Activated CD8-positive, alpha-beta memory T cell treated with anti-CD3 and anti-CD28 coated beads, Interleukin-2, amount 50 U/mL, for 48 hours (primary cell): ENCODE results near the gene ARHGAP6.

ENCODE experiments used
- DNase-seq: peaks from one replicate; pipeline ENCODE4 v3.0.0-alpha.2; 2020

Gene ARHGAP6

GRCh38 chrX:11205796-11206195 lies 459.9 kb downstream of the ARHGAP6 start:
- no peak for DNase-seq

GRCh38 chrX:11197671-11198070 lies 468.0 kb downstream of the ARHGAP6 start:
- DNase-seq = no peak

- no peak for DNase-seq
These were observed 469.2 kb downstream of the ARHGAP6 start for GRCh38 chrX:11196476-11196875.

GRCh38 chrX:11193035-11193469 lies 472.7 kb downstream of the ARHGAP6 start:
- DNase-seq = no peak

- no peak for DNase-seq
These were observed 474.8 kb downstream of the ARHGAP6 start for GRCh38 chrX:11190745-11191510.

- DNase-seq = no peak
These were observed 476.6 kb downstream of the ARHGAP6 start for GRCh38 chrX:11189097-11189496.

- DNase-seq = peak; percentile 42
These were observed 477.1 kb downstream of the ARHGAP6 start for GRCh38 chrX:11188664-11189063.

GRCh38 chrX:11187001-11187400 lies 478.7 kb downstream of the ARHGAP6 start:
- DNase-seq = no peak

GRCh38 chrX:11185861-11186260 lies 479.9 kb downstream of the ARHGAP6 start:
- DNase-seq = no peak

- no peak for DNase-seq
These were observed 485.1 kb downstream of the ARHGAP6 start for GRCh38 chrX:11180571-11180970.

GRCh38 chrX:11172415-11172814 lies 493.3 kb downstream of the ARHGAP6 start:
- no peak for DNase-seq

GRCh38 chrX:11171956-11172355 lies 493.8 kb downstream of the ARHGAP6 start:
- DNase-seq = no peak

- DNase-seq = no peak
These were observed 501.3 kb downstream of the ARHGAP6 start for GRCh38 chrX:11164433-11164832.

GRCh38 chrX:11159149-11159548 lies 506.6 kb downstream of the ARHGAP6 start:
- no peak for DNase-seq

GRCh38 chrX:11151799-11152559 lies 513.7 kb downstream of the ARHGAP6 start:
- DNase-seq = no peak

GRCh38 chrX:11148401-11148800 lies 517.3 kb downstream of the ARHGAP6 start:
- no peak for DNase-seq

GRCh38 chrX:11146411-11146810 lies 519.3 kb downstream of the ARHGAP6 start:
- DNase-seq = no peak

GRCh38 chrX:11143931-11144678 lies 521.6 kb downstream of the ARHGAP6 start:
- peak; percentile 46 for DNase-seq

GRCh38 chrX:11138498-11139390 lies 527.0 kb downstream of the ARHGAP6 start:
- DNase-seq = no peak

- DNase-seq = no peak
These were observed 528.1 kb downstream of the ARHGAP6 start for GRCh38 chrX:11137543-11138139.

- no peak for DNase-seq
These were observed 530.0 kb downstream of the ARHGAP6 start for GRCh38 chrX:11135564-11136185.

- DNase-seq = no peak
These were observed 534.6 kb downstream of the ARHGAP6 start for GRCh38 chrX:11131146-11131545.
